NCI-H2107 treated with DMSO at 0.1 percent for 48 hours (cell line): ENCODE measurements around the gene SHBG.

ENCODE experiments used
- DNase-seq: peaks from one replicate; lab custom pipeline; 2025; ENCODE audit not compliant: unreplicated experiment; lab: John Stamatoyannopoulos, UW

The SHBG gene

GRCh38 chr17:7646457-7646856 is 16.5 kb downstream of the SHBG start:
- DNase-seq, result no peak

- no peak for DNase-seq
Observed at GRCh38 chr17:7647018-7647417, 17.1 kb downstream of the SHBG start.

- no peak for DNase-seq
Observed at GRCh38 chr17:7650509-7651096, 20.7 kb downstream of the SHBG start, which contains the start of gene ATP1B2. TSS of gene ATP1B2 (plus strand) at chr17:7650926. CDS start at chr17:7651519, 593 bp downstream.

GRCh38 chr17:7651097-7651664 is 21.2 kb downstream of the SHBG start:
- DNase-seq, result no peak

- no peak for DNase-seq
Observed at GRCh38 chr17:7651665-7652387, 21.9 kb downstream of the SHBG start.

GRCh38 chr17:7652388-7653356 is 22.7 kb downstream of the SHBG start:
- no peak for DNase-seq

- DNase-seq, result no peak
Observed at GRCh38 chr17:7654832-7655540, 25.1 kb downstream of the SHBG start.

- no peak for DNase-seq
Observed at GRCh38 chr17:7655541-7655840, 25.6 kb downstream of the SHBG start.

GRCh38 chr17:7656958-7657609 is 27.1 kb downstream of the SHBG start:
- no peak for DNase-seq

GRCh38 chr17:7667656-7668406 is 37.9 kb downstream of the SHBG start:
- no peak for DNase-seq

- no peak for DNase-seq
Observed at GRCh38 chr17:7668482-7668881, 38.5 kb downstream of the SHBG start.

GRCh38 chr17:7673239-7673638 is 43.3 kb downstream of the SHBG start:
- DNase-seq, result no peak

GRCh38 chr17:7674934-7675333 is 45.0 kb downstream of the SHBG start:
- DNase-seq, result no peak

- no peak for DNase-seq
Observed at GRCh38 chr17:7676533-7676932, 46.6 kb downstream of the SHBG start.

- DNase-seq, result no peak
Observed at GRCh38 chr17:7677388-7678067, 47.6 kb downstream of the SHBG start.
